A673 (cell line): Measurements from ENCODE around the gene SLC25A1. TPM values are rescaled to one million over a fixed set of nuclear protein-coding genes. Genes with fewer than 3 reads are reported as not detected.

Experiments
- BruUV-seq: library from RNA; stranded (reverse); fragments of 400-500 nt; replicated peaks from 2 replicates; lab custom pipeline; 2021; lab: Mats Ljungman, UMichigan
- CTCF ChIA-PET: fragments of 300-600 bp; sonication (Branson Sonifier 250); formaldehyde crosslinking; loops from one replicate; lab custom pipeline; 2022; ENCODE audit warnings: antibody characterized with exemption; lab: Charles Lee
- POLR2A ChIA-PET: fragments of 300-600 bp; sonication (Branson Sonifier 250); formaldehyde crosslinking; loops from one replicate; lab custom pipeline; 2022; ENCODE audit warnings: antibody characterized with exemption; ENCODE audit not compliant: low non-redundant PET; lab: Charles Lee
- DNase-seq: peaks from one replicate; pipeline ENCODE4 v3.0.0-alpha.2; 2015; ENCODE audit warnings: low spot score
- H3K27ac ChIP-seq: fragments of 200-600 bp; sonication (generic); 2 replicates; pipeline ENCODE4 v1.5.1; 2016; ENCODE audit warnings: mixed run types, low read depth, mild to moderate bottlenecking, mixed read lengths, antibody characterized with exemption, low read length; ENCODE audit not compliant: poor library complexity, severe bottlenecking
- H3K27me3 ChIP-seq: fragments of 200-600 bp; sonication (generic); replicated peaks from 2 replicates; pipeline ENCODE4 v1.6.1; 2017; ENCODE audit warnings: mixed run types, low read depth, mild to moderate bottlenecking, mixed read lengths, antibody characterized with exemption, low read length; ENCODE audit not compliant: insufficient read depth, poor library complexity
- H3K36me3 ChIP-seq: fragments of 200-600 bp; sonication (generic); 2 replicates; pipeline ENCODE4 v1.6.1; 2016; ENCODE audit warnings: mixed run types, mild to moderate bottlenecking, mixed read lengths, antibody characterized with exemption, low read length; ENCODE audit not compliant: insufficient read depth, poor library complexity, severe bottlenecking
- H3K4me1 ChIP-seq: fragments of 200-600 bp; sonication (generic); 2 replicates; pipeline ENCODE4 v1.6.1; 2017; ENCODE audit warnings: mixed run types, mild to moderate bottlenecking, mixed read lengths, antibody characterized with exemption, low read length; ENCODE audit not compliant: insufficient read depth, poor library complexity, severe bottlenecking
- H3K4me3 ChIP-seq: fragments of 200-600 bp; sonication (generic); 2 replicates; pipeline ENCODE4 v1.5.1; 2016; ENCODE audit warnings: low read depth, mixed run types, mild to moderate bottlenecking, mixed read lengths, low read length; ENCODE audit not compliant: poor library complexity, severe bottlenecking
- H3K9me3 ChIP-seq: fragments of 200-600 bp; sonication (generic); 2 replicates; pipeline ENCODE4 v1.6.1; 2016; ENCODE audit warnings: mixed run types, low read depth, mild to moderate bottlenecking, mixed read lengths, antibody characterized with exemption, low read length; ENCODE audit not compliant: poor library complexity, severe bottlenecking
- CTCF ChIP-seq: fragments of 300-800, 200-600 bp; sonication (generic); conservative IDR thresholded peaks from 2 replicates; pipeline ENCODE4 v1.5.1; 2017; ENCODE audit warnings: low read depth, mild to moderate bottlenecking, antibody characterized with exemption, low read length, moderate library complexity, mixed read lengths
- EZH2 ChIP-seq: fragments of 200-600 bp; sonication (generic); IDR thresholded peaks from 2 replicates; pipeline ENCODE4 v1.6.1; 2017; ENCODE audit warnings: borderline replicate concordance, low read depth, mild to moderate bottlenecking, mixed read lengths, antibody characterized with exemption, low read length; ENCODE audit not compliant: poor library complexity, severe bottlenecking
- intact Hi-C: fragments of 100-400 bp; cut with micrococcal nuclease; formaldehyde crosslinking; loops from one replicate; pipeline ENCODE4 v1.10.0; 2022; ENCODE audit not compliant: unreplicated experiment
- total RNA-seq: library from RNA; stranded (reverse); gene quantifications from 2 replicates; pipeline ENCODE4 v1.2.3, GENCODE V29; 2021

SLC25A1 gene
- total RNA-seq, 1 experiment from 2014 or later = 91.0 TPM

- no TSS peak for BruUV-seq
- no peak overlapping the region for H3K27ac ChIP-seq
- POLR2A ChIA-PET = no interaction called here
- H3K36me3 ChIP-seq = peaks cover 1% of the 10 kb centered on the region
- peaks cover 7% of the 10 kb centered on the region for H3K4me1 ChIP-seq
- TF ChIP-seq EZH2 = no peak
- no peak for TF ChIP-seq CTCF
- no peaks in the 10 kb centered on the region for H3K9me3 ChIP-seq
- H3K27me3 ChIP-seq = no peaks in the 10 kb centered on the region
- no peak overlapping the region for H3K4me3 ChIP-seq
- CTCF ChIA-PET = no interaction called here
- intact Hi-C loops = no loop called here
- no peak for DNase-seq
These were observed 3.4 kb upstream of the SLC25A1 start for GRCh38 chr22:19181786-19182471.

GRCh38 chr22:19180740-19181410 lies 2.3 kb upstream of the SLC25A1 start:
- CTCF ChIA-PET = interaction anchor here (0.6 kb wide), 1 partner anchor 21 kb away, joined by 3 read pairs; no protein-coding TSS in a partner anchor
- intact Hi-C loops = no loop called here
- TF ChIP-seq CTCF (no peak), EZH2 (no peak)
- no peaks in the 10 kb centered on the region for H3K27me3 ChIP-seq
- peaks cover 17% of the 10 kb centered on the region for H3K4me1 ChIP-seq
- no peak for DNase-seq
- H3K27ac ChIP-seq = no peak overlapping the region
- H3K9me3 ChIP-seq = no peaks in the 10 kb centered on the region
- H3K4me3 ChIP-seq = no peak overlapping the region
- POLR2A ChIA-PET = no interaction called here
- H3K36me3 ChIP-seq = peaks cover 12% of the 10 kb centered on the region
- BruUV-seq = no TSS peak

- TF ChIP-seq CTCF (no peak), EZH2 (no peak)
- peaks cover 22% of the 10 kb centered on the region for H3K4me1 ChIP-seq
- intact Hi-C loops = no loop called here
- peaks cover 18% of the 10 kb centered on the region for H3K36me3 ChIP-seq
- CTCF ChIA-PET = interaction anchor here (1.2 to 2.8 kb wide), 2 partner anchors 185 to 450 kb away, joined by 3 to 12 read pairs; no protein-coding TSS in a partner anchor
- H3K27ac ChIP-seq = no peak overlapping the region
- BruUV-seq = no TSS peak
- H3K4me3 ChIP-seq = no peak overlapping the region
- DNase-seq = no peak
- no peaks in the 10 kb centered on the region for H3K27me3 ChIP-seq
- POLR2A ChIA-PET = no interaction called here
- H3K9me3 ChIP-seq = no peaks in the 10 kb centered on the region
These were observed 1.7 kb upstream of the SLC25A1 start for GRCh38 chr22:19180234-19180633.
